ENCODE results near the gene NAV2. TPM values are rescaled to one million over a fixed set of nuclear protein-coding genes. Genes with fewer than 3 reads are reported as not detected.
A peak's percentile ranks its signal among the peaks of the same experiment; 100 is the strongest.

The NAV2 gene
- total RNA-seq, 1 experiment from 2014 or later = 23.3 TPM

- Histone ChIP-seq H3K4me3 (no peak overlapping the region), H3K36me3 (ENCODE audit: low read depth) (no peaks in the 10 kb centered on the region), H2AFZ (no peak overlapping the region), H3K27ac (no peak overlapping the region), H4K20me1 (ENCODE audit: insufficient read depth) (no peaks in the 10 kb centered on the region), H3K27me3 (ENCODE audit: insufficient read depth, low read depth) (no peaks in the 10 kb centered on the region), H3K79me2 (ENCODE audit: low read depth) (no peaks in the 10 kb centered on the region), H3F3A (ENCODE audit: insufficient read depth, low read depth) (no peaks in the 10 kb centered on the region), H3K9me2 (ENCODE audit: insufficient read depth) (no peaks in the 10 kb centered on the region), H3K9me3 (ENCODE audit: insufficient read depth, low read depth) (no peaks in the 10 kb centered on the region), H3K4me2 (no peak overlapping the region), H3K4me1 (replicated peaks; ENCODE audit: insufficient read depth) (peaks cover 13% of the 10 kb centered on the region)
- no peak for TF ChIP-seq CTCF (conservative IDR thresholded peaks at IDR 0.05)
- TF ChIP-seq EZH2 (IDR thresholded peaks at IDR 0.05; ENCODE audit: low read depth) = no peak
- intact Hi-C loops (cut with micrococcal nuclease; ENCODE audit: unreplicated experiment) = no loop called here
- BruUV-seq (replicated peaks) = no TSS peak
- POLR2A ChIA-PET (ENCODE audit: unreplicated experiment) = no interaction called here
- no peak for DNase-seq
- CTCF ChIA-PET = no interaction called here
Measured at GRCh38 chr11:19966441-19966840, 253.8 kb downstream of the NAV2 start.

GRCh38 chr11:19966927-19967326 is 254.3 kb downstream of the NAV2 start:
- no peak overlapping the region for H3K4me3 ChIP-seq
- H2AFZ ChIP-seq = no peak overlapping the region
- POLR2A ChIA-PET (ENCODE audit: unreplicated experiment) = no interaction called here
- intact Hi-C loops (cut with micrococcal nuclease; ENCODE audit: unreplicated experiment) = no loop called here
- H4K20me1 ChIP-seq (ENCODE audit: insufficient read depth) = no peaks in the 10 kb centered on the region
- DNase-seq = no peak
- CTCF ChIA-PET = no interaction called here
- H3K9me2 ChIP-seq (ENCODE audit: insufficient read depth) = no peaks in the 10 kb centered on the region
- H3K79me2 ChIP-seq (ENCODE audit: low read depth) = no peaks in the 10 kb centered on the region
- H3F3A ChIP-seq (ENCODE audit: insufficient read depth, low read depth) = no peaks in the 10 kb centered on the region
- no peak for TF ChIP-seq EZH2 (IDR thresholded peaks at IDR 0.05; ENCODE audit: low read depth)
- no peak for TF ChIP-seq CTCF (conservative IDR thresholded peaks at IDR 0.05)
- H3K4me2 ChIP-seq = no peak overlapping the region; the same call in 1 of the 2 replicates
- H3K27ac ChIP-seq = 0 out of 2 replicates have a peak overlapping the region, but pooled peaks have one; percentile 30
- H3K4me1 ChIP-seq (replicated peaks; ENCODE audit: insufficient read depth) = peaks cover 13% of the 10 kb centered on the region
- no peaks in the 10 kb centered on the region for H3K9me3 ChIP-seq (ENCODE audit: insufficient read depth, low read depth)
- no peaks in the 10 kb centered on the region for H3K36me3 ChIP-seq (ENCODE audit: low read depth)
- no TSS peak for BruUV-seq (replicated peaks)
- no peaks in the 10 kb centered on the region for H3K27me3 ChIP-seq (ENCODE audit: insufficient read depth, low read depth)

GRCh38 chr11:19967787-19968186 is 255.2 kb downstream of the NAV2 start:
- no peaks in the 10 kb centered on the region for H3K79me2 ChIP-seq (ENCODE audit: low read depth)
- no TSS peak for BruUV-seq (replicated peaks)
- H3K27ac ChIP-seq = peak overlapping the region; percentile 30
- no peaks in the 10 kb centered on the region for H3K9me3 ChIP-seq (ENCODE audit: insufficient read depth, low read depth)
- CTCF ChIA-PET = no interaction called here
- intact Hi-C loops (cut with micrococcal nuclease; ENCODE audit: unreplicated experiment) = no loop called here
- no peaks in the 10 kb centered on the region for H3F3A ChIP-seq (ENCODE audit: insufficient read depth, low read depth)
- peak; percentile 11 to 66 for DNase-seq
- no peaks in the 10 kb centered on the region for H3K9me2 ChIP-seq (ENCODE audit: insufficient read depth)
- no peak for TF ChIP-seq CTCF (conservative IDR thresholded peaks at IDR 0.05)
- TF ChIP-seq EZH2 (IDR thresholded peaks at IDR 0.05; ENCODE audit: low read depth) = no peak
- H3K27me3 ChIP-seq (ENCODE audit: insufficient read depth, low read depth) = no peaks in the 10 kb centered on the region
- no peak overlapping the region; the same call in 1 of the 2 replicates for H3K4me2 ChIP-seq
- peaks cover 13% of the 10 kb centered on the region for H3K4me1 ChIP-seq (replicated peaks; ENCODE audit: insufficient read depth)
- H3K36me3 ChIP-seq (ENCODE audit: low read depth) = no peaks in the 10 kb centered on the region
- no peak overlapping the region for H2AFZ ChIP-seq
- H3K4me3 ChIP-seq = no peak overlapping the region
- no peaks in the 10 kb centered on the region for H4K20me1 ChIP-seq (ENCODE audit: insufficient read depth)
- POLR2A ChIA-PET (ENCODE audit: unreplicated experiment) = no interaction called here

All from PC-9 (cell line).